GM12873 (cell line): ENCODE data around the gene DNAH1.

Source experiments
- CTCF ChIP-seq: IDR thresholded peaks from 2 replicates; pipeline ENCODE4 v1.5.1; 2012; ENCODE audit warnings: low read depth, mild to moderate bottlenecking, moderate library complexity, low read length, control low read depth; ENCODE audit not compliant: insufficient read depth; ENCODE audit errors: missing control alignments

Gene DNAH1

GRCh38 chr3:52302426-52303145, 13.5 kb upstream of the DNAH1 start:
- no peak for TF ChIP-seq CTCF

GRCh38 chr3:52303811-52304210, 12.3 kb upstream of the DNAH1 start:
- no peak for TF ChIP-seq CTCF

- TF ChIP-seq CTCF: no peak
These were observed 10.2 kb upstream of the DNAH1 start for GRCh38 chr3:52305926-52306325.

GRCh38 chr3:52306978-52307377, 9.1 kb upstream of the DNAH1 start:
- TF ChIP-seq CTCF: no peak

- no peak for TF ChIP-seq CTCF
These were observed 7.8 kb upstream of the DNAH1 start for GRCh38 chr3:52308308-52308707.

- no peak for TF ChIP-seq CTCF
These were observed 5.1 kb upstream of the DNAH1 start for GRCh38 chr3:52310861-52311575.

- no peak for TF ChIP-seq CTCF
These were observed 4.5 kb upstream of the DNAH1 start for GRCh38 chr3:52311576-52312119.
